Neutrophil (primary cell): ENCODE results near the gene CBFB.
"Not testable (repeated sequence)": the region's sequence is repeated elsewhere in the genome, so short reads cannot be mapped to it uniquely, and the experiment has no call there.

Source experiments
- H3K27ac ChIP-seq: fragments of 200-600 bp; sonication (generic); 2 replicates; pipeline ENCODE4 v1.5.1; 2016; ENCODE audit warnings: mild to moderate bottlenecking, moderate library complexity
- H3K27me3 ChIP-seq: fragments of 200-600 bp; sonication (generic); 2 replicates; pipeline ENCODE4 v1.6.0; 2016; ENCODE audit warnings: mild to moderate bottlenecking
- H3K36me3 ChIP-seq: fragments of 200-600 bp; sonication (generic); 2 replicates; pipeline ENCODE4 v1.5.1; 2017
- H3K4me1 ChIP-seq, 2 experiments: fragments of 200-600 bp in 1 of 2; sonication (generic) in 1 of 2; 1 replicate in 1 of 2; 2 replicates in 1 of 2; pipeline versions ENCODE4 v1.5.1 to v1.6.1; 2013 to 2016; ENCODE audit warnings: low read depth in 1 of 2, low read length in 1 of 2, mild to moderate bottlenecking in 1 of 2, moderate library complexity in 1 of 2; ENCODE audit not compliant: control insufficient read depth in 1 of 2, insufficient read depth in 1 of 2
- H3K4me3 ChIP-seq, 2 experiments: fragments of 200-600 bp in 1 of 2; sonication (generic) in 1 of 2; 1 replicate in 1 of 2; 2 replicates in 1 of 2; pipeline ENCODE4 v1.5.1; 2013 to 2016; ENCODE audit warnings: low read depth in 1 of 2, low read length in 1 of 2, mild to moderate bottlenecking in 1 of 2, moderate library complexity in 1 of 2
- H3K9me3 ChIP-seq: fragments of 200-600 bp; sonication (generic); 2 replicates; pipeline ENCODE4 v1.5.1; 2016
- TF ChIP-seq, protein P1 (sequence below): fragments of 200-600 bp; sonication (generic); IDR thresholded peaks from 2 replicates; pipeline ENCODE4 v1.5.1; 2016; ENCODE audit warnings: antibody characterized with exemption

The CBFB gene

GRCh38 chr16:67039260-67040020 lies 10.5 kb downstream of the CBFB start:
- TF ChIP-seq, protein P1, sequence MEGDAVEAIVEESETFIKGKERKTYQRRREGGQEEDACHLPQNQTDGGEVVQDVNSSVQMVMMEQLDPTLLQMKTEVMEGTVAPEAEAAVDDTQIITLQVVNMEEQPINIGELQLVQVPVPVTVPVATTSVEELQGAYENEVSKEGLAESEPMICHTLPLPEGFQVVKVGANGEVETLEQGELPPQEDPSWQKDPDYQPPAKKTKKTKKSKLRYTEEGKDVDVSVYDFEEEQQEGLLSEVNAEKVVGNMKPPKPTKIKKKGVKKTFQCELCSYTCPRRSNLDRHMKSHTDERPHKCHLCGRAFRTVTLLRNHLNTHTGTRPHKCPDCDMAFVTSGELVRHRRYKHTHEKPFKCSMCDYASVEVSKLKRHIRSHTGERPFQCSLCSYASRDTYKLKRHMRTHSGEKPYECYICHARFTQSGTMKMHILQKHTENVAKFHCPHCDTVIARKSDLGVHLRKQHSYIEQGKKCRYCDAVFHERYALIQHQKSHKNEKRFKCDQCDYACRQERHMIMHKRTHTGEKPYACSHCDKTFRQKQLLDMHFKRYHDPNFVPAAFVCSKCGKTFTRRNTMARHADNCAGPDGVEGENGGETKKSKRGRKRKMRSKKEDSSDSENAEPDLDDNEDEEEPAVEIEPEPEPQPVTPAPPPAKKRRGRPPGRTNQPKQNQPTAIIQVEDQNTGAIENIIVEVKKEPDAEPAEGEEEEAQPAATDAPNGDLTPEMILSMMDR: no peak
- Histone ChIP-seq H3K27me3 (no peaks in the 10 kb centered on the region), H3K4me1 (peaks cover 3% of the 10 kb centered on the region in 2 experiments), H3K9me3 (no peaks in the 10 kb centered on the region), H3K27ac (no peak overlapping the region), H3K4me3 (no peak overlapping the region), H3K36me3 (no peaks in the 10 kb centered on the region)

DNA sequence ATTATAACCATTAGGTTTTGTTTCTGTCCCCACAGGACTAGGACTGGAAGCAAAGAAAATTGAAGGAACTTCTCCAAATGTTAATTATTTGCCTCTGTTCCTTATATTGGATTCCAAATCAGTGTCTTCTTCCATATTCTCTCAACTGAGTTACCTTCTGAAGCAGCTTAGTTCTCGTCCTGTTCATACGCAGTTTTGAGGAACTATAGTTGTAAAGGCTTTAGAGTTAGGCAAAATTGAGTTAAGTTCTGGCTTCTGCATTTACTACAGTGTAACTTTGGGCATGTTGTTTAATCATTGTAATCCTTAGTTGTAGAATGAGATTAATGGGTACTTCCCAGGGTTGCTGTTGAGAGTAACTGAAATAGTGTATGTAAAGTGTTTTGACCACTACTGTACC lies 11.2 kb downstream of the CBFB start:
- H3K4me3 ChIP-seq: no peak overlapping the region
- H3K9me3 ChIP-seq: no peaks in the 10 kb centered on the region
- H3K4me1 ChIP-seq: no peaks in the 10 kb centered on the region
- no peaks in the 10 kb centered on the region for H3K27me3 ChIP-seq
- H3K27ac ChIP-seq: no peak overlapping the region
- H3K36me3 ChIP-seq: no peaks in the 10 kb centered on the region
- TF ChIP-seq, protein P1: no peak

GRCh38 chr16:67040906-67041305 lies 12.0 kb downstream of the CBFB start:
- Histone ChIP-seq H3K4me3 (no peak overlapping the region), H3K27me3 (no peaks in the 10 kb centered on the region), H3K9me3 (no peaks in the 10 kb centered on the region), H3K36me3 (no peaks in the 10 kb centered on the region), H3K4me1 (no peaks in the 10 kb centered on the region), H3K27ac (no peak overlapping the region)
- TF ChIP-seq, protein P1: no peak

- H3K9me3 ChIP-seq, H3K27me3 ChIP-seq, H3K27ac ChIP-seq, H3K4me3 ChIP-seq, H3K4me1 ChIP-seq, H3K36me3 ChIP-seq: not testable (repeated sequence)
Observed at GRCh38 chr16:67041520-67041919, 12.6 kb downstream of the CBFB start.

GRCh38 chr16:67043420-67043819 lies 14.5 kb downstream of the CBFB start:
- Histone ChIP-seq H3K27ac (no peak overlapping the region), H3K4me1 (no peaks in the 10 kb centered on the region), H3K9me3 (no peaks in the 10 kb centered on the region), H3K36me3 (peaks cover 4% of the 10 kb centered on the region), H3K4me3 (no peak overlapping the region), H3K27me3 (no peaks in the 10 kb centered on the region)
- TF ChIP-seq, protein P1: no peak

GRCh38 chr16:67050796-67051195 lies 21.8 kb downstream of the CBFB start:
- no peak overlapping the region for H3K4me3 ChIP-seq
- peaks cover 7% of the 10 kb centered on the region for H3K36me3 ChIP-seq
- TF ChIP-seq, protein P1: no peak
- no peaks in the 10 kb centered on the region for H3K27me3 ChIP-seq
- H3K9me3 ChIP-seq: no peaks in the 10 kb centered on the region
- no peaks in the 10 kb centered on the region for H3K4me1 ChIP-seq
- no peak overlapping the region for H3K27ac ChIP-seq
